Measurements from ENCODE around the gene BBLN.

Gene BBLN

DNA sequence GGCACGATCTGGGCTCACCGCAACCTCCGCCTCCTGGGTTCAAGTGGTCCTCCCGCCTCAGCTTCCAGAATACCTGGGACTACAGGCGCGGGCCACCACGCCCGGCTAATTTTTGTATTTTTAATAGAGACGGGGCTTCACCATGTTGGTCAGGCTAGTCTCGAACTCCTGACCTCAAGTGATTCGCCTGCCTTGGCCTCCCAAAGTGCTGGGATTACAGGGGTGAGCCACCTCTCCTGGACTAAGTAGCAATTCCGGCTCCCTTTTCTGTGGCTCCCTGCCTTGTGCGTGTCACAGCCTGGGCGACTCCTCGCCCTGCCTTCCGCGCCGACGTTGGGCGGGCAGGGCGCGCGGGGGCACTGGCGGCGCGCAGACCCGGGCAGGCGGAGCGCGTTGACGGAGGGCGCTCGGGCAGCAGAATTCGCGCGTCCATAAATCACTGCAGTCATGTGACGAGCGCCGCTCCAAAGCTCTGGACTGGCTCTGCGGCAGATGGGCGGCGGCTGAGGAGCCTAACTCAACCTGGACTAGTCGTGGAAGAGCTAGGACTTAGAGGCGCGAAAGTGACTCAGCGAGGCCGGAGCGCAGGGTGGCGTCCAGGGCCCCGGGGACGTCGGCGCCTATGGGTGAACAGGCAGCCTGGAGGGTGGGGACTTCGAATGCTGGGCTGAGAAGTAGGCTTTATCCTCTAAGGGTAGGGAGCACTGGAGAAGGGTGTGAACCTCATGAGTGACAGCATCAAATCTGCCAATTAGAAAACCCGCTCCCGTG is 32.7 kb downstream of the BBLN start:
- DNase-seq = no peak

DNA sequence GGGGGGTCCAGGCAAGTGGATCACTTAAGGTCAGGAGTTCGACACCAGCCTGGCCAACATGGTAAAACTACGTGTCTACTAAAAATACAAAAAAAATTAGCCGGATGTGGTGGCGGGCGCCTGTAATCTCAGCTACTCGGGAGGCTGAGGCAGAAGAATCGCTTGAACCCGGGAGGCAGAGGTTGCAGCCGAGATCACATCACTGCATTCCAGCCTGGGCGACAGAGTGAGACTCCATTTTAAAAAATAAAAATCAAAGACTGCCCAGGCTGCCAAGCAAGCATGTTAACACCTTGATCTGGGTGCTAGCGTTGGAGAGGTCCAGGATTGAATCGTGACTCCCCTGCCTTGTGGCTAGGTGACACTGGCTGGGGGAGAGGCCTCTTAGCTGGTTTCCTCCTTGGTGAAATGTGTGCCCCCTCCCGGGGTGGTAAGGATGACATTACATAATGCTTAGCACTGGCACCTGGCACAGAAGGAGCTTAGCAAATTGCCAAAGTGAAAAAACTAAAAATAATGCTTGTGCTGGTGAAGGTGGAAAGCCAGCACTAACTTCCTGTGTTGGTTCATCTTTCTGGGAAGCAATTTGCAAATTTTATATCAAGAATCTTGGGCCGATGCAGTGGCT is 33.5 kb downstream of the BBLN start:
- no peak for DNase-seq

DNA sequence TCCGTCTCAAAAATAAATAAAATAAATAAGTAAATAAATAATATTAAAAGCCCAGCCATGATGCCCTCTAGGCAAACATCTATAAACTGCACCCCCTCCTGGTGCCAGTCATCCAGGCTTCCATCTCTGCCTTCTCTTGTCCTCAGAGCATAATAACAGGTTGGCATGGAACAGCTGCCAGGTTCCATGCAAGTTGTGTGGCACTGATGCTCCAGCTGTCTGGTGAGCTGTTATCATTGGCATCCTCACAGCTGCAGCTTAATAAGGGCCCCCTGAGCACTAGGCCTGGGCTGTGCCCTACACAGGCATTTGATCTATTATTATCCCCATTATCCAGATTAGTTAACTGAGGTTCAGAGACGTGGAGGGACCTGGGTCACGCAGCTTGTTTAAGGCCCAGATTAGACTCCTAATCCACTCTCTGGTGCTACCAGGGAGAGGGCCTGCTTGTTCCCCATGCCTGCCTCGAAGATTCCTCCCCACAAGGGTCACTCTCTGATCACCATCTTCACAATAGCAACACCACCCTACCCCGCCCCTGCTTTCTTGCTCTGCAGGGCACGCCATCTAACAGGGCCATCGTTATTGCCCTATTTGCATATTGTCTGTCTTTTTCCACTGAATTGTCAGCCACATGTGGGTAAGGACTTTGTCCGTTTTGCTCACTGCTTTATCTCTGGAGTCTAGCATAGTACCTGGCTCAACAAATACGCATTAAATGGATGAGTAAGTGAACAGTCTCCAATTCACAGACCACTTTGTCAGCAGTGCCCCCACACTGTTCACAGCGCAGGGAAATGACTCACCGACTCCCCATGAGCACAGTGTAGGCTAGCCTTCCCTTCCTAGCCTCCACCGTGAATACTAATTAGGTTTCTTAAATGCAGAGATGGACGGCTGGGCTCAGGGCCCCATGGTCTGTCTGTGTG is 41.6 kb downstream of the BBLN start:
- DNase-seq = no peak

- no peak for DNase-seq
Measured at GRCh38 chr9:128202648-128203023, 42.6 kb downstream of the BBLN start.

GRCh38 chr9:128203024-128203706 is 43.1 kb downstream of the BBLN start, which contains the start of gene DNM1:
Gene DNM1 (plus strand): TSS chr9:128203379. CDS start chr9:128203471, 92 bp downstream.
- peak; percentile 81 for DNase-seq

DNA sequence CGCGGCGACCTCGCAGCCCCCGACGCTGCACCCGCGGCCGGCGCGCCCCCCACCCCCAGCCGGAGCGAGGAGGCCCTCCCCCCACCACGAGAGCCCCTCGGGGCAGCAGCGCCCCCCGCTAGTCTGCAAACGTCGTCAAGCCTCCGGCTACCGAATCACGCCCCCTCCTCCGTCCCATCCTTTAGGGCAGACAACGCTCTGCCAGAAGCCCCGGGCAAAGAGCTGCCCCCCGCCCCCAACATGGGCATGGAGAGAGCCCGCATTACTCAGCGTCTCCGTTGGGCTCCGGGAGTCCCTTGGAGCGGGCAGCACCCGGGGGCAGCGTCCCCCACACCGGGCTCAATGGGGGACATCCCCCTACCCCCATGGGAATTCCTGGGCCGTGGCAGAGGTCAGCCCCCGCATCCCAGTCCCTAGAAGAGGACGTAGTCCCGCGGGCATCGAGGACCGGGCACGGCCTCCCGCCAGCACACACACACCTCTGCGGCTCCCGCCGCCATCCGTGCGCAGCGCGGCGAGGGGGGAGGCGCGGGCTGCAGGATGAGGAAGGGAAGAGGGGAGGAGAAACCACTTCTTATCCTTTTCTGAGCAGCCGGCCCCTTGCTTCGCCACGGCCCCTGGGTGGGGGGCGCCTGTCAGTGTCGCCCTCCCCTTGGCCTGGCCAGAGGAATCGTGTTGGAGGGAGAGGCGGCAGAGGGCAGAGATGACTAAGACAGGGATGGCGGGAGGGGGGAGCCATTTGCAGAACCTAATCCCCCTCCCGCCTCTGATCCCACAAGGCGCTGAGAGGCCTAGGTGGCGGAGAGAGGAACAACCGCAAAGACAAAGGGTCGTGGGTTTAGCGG is 43.9 kb downstream of the BBLN start:
- DNase-seq = peak; percentile 48

DNA sequence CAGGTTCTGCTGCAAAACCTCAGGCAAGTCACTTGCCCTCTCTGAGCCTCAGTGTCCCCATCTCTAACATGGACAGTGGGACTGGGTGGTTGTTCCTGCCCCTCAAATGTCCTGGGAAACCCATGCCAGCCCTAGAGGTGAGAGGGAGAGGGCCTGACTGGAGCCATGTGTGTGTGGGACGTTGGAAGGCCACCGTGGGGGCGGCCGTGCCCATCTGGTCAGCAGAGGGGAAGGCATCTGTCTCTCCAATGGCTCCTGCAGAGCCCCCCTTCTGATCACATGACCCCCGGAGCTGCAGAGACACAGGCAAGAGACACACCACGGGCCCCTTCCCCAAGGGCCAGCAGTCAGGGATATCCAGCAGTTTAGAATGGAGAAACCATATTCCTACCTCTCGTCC is 44.8 kb downstream of the BBLN start:
- DNase-seq = no peak

- DNase-seq = no peak
Measured at GRCh38 chr9:128205296-128205944, 45.4 kb downstream of the BBLN start.

- DNase-seq = no peak
Measured at GRCh38 chr9:128206484-128206883, 46.4 kb downstream of the BBLN start.

- DNase-seq = no peak
Measured at GRCh38 chr9:128206916-128207910, 47.1 kb downstream of the BBLN start.

DNA sequence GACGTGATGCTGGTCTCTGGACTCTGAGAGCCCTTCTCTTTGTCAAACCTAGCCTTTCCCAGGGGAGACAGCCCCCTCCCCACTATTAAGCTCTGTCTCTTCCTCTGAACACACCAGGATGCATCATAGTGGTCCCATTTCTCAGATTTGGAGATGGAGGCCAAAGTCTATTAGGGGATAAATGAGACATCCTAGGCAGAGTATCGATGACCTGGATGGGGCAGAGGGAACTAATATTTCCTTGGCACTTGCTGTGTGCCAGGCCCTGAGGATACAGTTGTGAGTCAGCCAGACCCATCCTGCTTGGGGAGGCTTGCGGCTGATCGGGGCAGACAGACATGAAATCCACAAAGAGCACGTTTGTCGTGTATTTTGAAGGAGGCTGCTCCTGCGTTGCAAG is 48.3 kb downstream of the BBLN start:
- DNase-seq = no peak

GRCh38 chr9:128208946-128209669 is 49.0 kb downstream of the BBLN start:
- no peak for DNase-seq

DNA sequence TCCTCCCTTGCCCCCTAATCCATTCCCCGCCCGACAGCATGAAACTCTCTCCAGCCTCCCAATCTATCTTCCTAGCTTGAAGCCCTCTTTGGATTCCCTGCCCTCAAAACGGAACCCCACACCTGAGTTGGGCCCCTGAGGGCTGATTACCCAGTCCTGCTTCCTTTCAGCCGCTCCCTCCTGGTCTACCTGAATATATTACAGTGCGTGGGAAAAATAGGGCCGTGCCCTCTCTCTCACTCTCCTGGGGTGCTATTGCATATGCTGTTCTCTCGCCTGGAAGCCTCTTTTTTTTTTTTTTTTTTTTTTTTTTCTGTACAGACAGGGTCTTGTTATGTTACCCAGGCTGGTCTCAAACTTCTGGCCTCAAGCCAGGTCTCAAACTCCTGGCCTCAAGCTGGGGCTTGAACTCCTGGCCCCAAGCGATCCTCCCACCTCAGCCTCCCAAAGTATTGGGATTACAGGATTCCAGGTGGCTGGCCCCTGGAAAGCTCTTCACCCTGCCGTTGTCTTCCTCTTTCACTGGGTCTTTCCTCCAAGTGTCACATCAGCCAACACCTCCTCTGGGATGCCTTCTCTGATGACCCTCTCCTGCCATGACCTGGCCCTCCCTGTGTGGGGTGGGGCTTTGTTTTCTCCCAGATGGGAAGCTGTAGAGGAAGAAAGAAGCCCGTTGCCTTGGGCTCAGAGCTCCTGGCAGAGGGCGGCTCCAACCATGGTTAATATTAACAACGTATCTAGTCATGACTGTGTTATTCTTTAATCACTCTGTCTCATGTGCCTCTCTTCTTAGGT is 51.3 kb downstream of the BBLN start:
- no peak for DNase-seq

GRCh38 chr9:128211981-128212281 is 51.9 kb downstream of the BBLN start:
- DNase-seq = no peak
